Measurements from ENCODE around the gene CHRNA10.
"Not testable (repeated sequence)": the region's sequence is repeated elsewhere in the genome, so short reads cannot be mapped to it uniquely, and the experiment has no call there.

CHRNA10 gene

DNA sequence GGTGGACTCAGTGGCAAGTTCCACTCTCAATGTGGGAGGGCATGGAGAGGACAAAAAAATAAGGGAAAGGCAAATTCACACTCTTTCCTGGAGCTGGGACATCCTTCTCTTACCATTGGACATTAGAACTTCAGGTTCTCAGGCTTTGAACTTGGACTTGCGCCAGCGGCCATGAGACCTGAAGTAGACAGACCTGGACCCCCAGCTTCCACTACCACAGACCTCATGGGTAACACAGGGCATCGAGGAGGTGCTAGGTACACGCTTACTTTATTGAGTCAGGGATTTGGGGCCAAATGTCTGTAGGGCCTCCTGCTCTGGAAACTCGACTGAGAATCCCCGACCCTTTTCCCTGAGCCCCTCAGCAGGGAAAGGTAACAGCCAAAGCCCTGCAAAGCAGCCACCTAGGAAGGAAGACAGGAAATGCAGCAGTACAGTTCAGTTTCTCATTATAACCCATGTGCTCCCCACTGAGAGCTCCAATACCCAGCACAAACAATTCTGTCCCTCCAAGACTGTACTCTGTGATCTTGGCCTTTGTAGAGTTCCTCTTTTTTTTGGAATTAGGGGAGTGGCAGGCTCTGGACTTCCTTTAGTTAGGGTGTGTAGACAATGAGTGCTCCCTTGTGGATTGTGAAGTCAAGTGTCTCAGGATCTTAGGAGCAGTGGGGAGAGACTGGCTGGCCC is 5.7 kb downstream of the CHRNA10 start:
- no peak for DNase-seq (ENCODE audit: low spot score)

- no peak for DNase-seq (ENCODE audit: low spot score)
Observed at GRCh38 chr11:3664032-3664630, 7.1 kb downstream of the CHRNA10 start.

DNA sequence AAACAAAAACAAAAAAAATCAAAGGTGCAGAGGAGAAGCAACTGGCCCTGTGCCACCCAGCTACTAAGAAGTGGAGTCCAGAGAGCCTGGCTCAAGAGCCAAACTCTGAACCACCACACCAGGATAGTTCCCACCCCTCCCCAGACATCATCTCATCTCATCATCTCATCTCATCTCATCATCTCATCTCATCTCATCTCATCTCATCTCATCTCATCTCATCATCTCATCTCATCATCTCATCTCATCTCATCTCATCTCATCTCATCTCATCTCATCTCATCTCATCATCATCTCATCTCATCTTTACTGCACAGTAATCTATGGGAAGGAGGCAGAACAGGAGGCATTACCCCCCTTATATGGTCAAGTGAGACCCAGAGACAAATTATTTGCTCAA is 8.3 kb downstream of the CHRNA10 start:
- no peak for DNase-seq (ENCODE audit: low spot score)

GRCh38 chr11:3660960-3661359 is 10.2 kb downstream of the CHRNA10 start:
- no peak for DNase-seq (ENCODE audit: low spot score)

GRCh38 chr11:3659595-3660515 is 11.3 kb downstream of the CHRNA10 start:
- no peak for DNase-seq (ENCODE audit: low spot score)

GRCh38 chr11:3658252-3658651 is 12.9 kb downstream of the CHRNA10 start:
- no peak for DNase-seq (ENCODE audit: low spot score)

DNA sequence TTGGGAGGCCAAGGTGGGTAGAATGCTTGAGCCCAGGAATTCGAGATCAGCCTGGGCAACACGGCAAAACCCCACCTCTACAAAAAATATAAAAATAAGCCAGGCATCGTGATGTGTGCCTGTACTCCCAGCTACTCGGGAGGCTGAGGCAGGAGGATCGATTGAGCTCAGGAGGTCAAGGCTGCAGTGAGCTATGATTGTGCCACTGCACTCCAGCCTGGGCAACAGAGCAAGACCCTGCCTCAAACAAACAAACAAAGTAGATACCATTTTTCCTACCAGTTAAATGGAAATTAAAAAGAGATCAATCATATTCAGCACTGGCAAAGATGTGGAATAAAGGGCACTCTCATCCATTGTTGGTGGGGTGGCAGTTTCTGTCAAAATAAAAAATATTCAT is 13.9 kb downstream of the CHRNA10 start:
- not testable (repeated sequence) for DNase-seq (ENCODE audit: low spot score)

DNA sequence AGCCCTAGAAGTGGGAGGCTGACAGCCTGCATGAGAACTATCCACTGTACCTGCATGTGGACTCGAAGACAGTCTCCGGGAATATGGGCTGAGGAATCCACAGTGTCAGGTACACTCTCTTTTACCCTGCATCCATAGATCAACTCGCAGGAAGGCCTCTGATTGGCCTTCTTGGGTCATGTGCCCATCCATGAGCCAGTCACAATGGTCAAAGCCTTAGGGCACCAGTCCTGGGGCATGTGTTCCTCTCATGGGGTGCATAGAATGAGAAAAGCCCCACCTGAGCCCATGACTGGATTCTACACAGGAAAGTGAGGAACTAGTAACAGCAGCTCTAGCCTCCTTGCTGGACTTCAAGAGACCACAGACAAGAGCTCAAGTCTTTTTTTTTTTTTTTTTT is 15.6 kb downstream of the CHRNA10 start:
- no peak for DNase-seq (ENCODE audit: low spot score)

DNA sequence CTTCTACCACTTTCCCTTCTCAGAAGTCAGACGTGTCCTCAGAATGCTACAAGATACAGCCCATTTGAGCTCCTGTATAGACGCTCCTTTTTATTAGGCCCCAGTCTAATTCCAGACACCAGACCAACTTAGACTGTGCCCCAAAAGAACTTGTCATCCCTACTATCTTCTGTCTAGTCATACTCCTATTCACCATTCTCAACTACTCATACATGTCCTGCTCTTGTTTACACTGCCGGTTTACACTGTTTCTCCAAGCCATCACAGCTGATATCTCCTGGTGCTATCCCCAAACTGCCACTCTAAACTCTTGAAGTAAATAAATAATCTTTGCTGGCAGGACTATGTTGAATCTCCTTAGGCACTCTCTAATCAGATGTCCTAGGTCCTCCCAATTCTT is 18.7 kb downstream of the CHRNA10 start:
- not testable (repeated sequence) for DNase-seq (ENCODE audit: low spot score)

GRCh38 chr11:3649374-3649773 is 21.8 kb downstream of the CHRNA10 start:
- DNase-seq (ENCODE audit: low spot score) = not testable (repeated sequence)

DNA sequence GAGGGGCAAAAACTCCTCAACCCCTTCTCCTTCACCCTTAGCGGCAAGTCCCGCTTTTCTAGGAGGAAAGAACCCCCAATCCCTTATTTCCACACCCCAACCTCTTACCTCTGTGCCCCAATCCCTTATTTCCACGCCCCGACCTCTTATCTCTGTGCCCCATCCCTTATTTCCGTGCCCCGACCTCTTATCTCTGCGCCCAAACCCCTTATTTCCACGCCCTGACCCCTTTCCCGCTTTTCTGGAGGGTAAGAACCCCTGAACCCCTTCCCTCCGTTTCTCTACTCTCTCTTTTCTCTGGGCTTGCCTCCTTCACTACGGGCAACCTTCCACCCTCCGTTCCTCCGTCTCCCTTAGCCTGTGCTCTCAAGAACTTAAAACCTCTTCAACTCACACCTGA is 22.3 kb downstream of the CHRNA10 start:
- not testable (repeated sequence) for DNase-seq (ENCODE audit: low spot score)

GRCh38 chr11:3645552-3645951 is 25.6 kb downstream of the CHRNA10 start:
- DNase-seq (ENCODE audit: low spot score) = no peak

- no peak for DNase-seq (ENCODE audit: low spot score)
Observed at GRCh38 chr11:3644817-3645235, 26.4 kb downstream of the CHRNA10 start, which contains the start of gene ART1. Gene ART1, plus strand, starts transcription at chr11:3645128. Its CDS starts 14,086 bp downstream, at chr11:3659214.

DNA sequence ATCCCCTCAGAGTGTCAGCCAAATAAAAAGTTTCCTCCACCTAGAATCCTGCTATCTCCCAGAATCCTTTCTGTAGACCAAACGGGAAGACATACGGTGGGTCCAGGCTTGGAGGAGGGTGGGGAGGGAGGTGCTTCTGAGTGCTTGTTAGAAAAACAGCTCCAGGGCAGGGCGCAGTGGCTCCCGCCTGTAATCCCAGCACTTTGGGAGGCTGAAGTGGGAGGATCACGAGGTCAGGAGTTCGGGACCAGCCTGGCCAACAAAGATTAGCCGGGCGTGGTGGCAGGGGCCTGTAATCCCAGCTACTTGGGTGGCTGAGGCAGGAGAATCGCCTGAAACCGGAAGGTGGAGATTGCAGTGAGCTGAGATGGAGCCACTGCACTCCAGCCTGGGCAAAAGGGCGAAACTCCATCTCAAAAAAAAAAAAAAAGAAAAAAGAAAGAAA is 28.1 kb downstream of the CHRNA10 start:
- DNase-seq (ENCODE audit: low spot score) = not testable (repeated sequence)

- peak; percentile 75 for DNase-seq (ENCODE audit: low spot score)
Observed at GRCh38 chr11:3642071-3642951, 28.9 kb downstream of the CHRNA10 start.

- no peak for DNase-seq (ENCODE audit: low spot score)
Observed at GRCh38 chr11:3641701-3642070, 29.5 kb downstream of the CHRNA10 start, which contains the start of gene ART5. Gene ART5, minus strand, starts transcription at chr11:3641992. Its CDS starts 130 bp downstream, at chr11:3641862.

DNA sequence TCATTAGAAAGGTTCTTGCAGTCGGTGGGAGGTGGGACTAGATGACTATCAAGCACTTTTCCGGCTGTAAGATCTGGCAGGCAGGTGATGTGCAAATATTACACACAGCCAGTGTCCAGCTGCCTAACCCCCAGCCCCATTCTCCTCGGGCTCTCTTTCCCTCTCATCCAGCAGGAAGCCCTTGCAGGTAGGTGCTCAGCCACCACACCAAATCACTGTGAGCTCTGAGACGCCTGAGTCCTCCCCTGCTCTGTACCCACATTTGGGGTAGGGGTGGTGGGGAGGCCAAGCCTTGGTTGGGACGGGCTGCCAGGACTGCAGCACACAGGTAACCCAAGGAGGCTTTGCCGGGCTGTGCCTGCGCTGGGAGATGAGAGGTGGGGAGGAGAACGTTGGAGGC is 30.0 kb downstream of the CHRNA10 start:
- no peak for DNase-seq (ENCODE audit: low spot score)

GRCh38 chr11:3639841-3640240 is 31.3 kb downstream of the CHRNA10 start:
- DNase-seq (ENCODE audit: low spot score) = no peak

DNA sequence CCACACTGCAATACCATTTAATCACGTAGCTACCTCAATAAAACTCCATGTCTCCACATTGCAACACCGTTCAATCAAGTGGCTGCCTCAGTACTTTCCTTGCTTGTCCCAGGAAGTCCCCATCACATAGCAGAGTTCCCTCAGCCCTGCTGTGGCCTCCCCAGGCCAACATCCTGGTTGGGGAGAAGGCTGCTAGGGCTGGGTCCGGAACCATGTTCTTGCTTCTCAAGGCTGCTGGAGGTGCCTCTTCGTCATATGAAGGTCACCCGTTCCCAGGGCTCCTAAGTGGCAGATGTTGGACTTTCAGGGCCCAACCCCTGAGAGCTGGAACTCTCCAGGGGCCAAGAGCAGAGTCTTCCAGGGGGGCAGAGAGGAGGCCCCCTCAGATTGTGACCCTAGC is 32.7 kb downstream of the CHRNA10 start:
- no peak for DNase-seq (ENCODE audit: low spot score)

- DNase-seq (ENCODE audit: low spot score) = no peak
Observed at GRCh38 chr11:3637201-3637600, 34.0 kb downstream of the CHRNA10 start.

- DNase-seq (ENCODE audit: low spot score) = no peak
Observed at GRCh38 chr11:3635641-3636375, 35.4 kb downstream of the CHRNA10 start.

Measured in kidney tubule cell (primary cell).